Cardiac septum (tissue), 1 donor: ENCODE measurements around the gene CENPH. TPM values are rescaled to one million over a fixed set of nuclear protein-coding genes. Genes with fewer than 3 reads are reported as not detected.
"Not testable (repeated sequence)": the region's sequence is repeated elsewhere in the genome, so short reads cannot be mapped to it uniquely, and the experiment has no call there.

ENCODE experiments used
- DNase-seq: peaks from one replicate; pipeline ENCODE4 v3.0.0-alpha.2; 2020; ENCODE audit warnings: low spot score
- intact Hi-C: fragments of 100-400 bp; cut with DNase I; formaldehyde crosslinking; loops from one replicate; pipeline ENCODE4 v1.14.0; 2022
- total RNA-seq: library from RNA; stranded (reverse); fragmentation: NEBNext Ultra II Directional; extraction: Animal tissue kit (Norgen Biotek cat#: 25700); gene quantifications from one replicate; pipeline ENCODE4 v1.2.1, GENCODE V29; 2021
- donor health status: DM: no; HTN: no; CAD: no.

The CENPH gene
- total RNA-seq, 1 donor from 2014 or later, result 2.9 TPM

- DNase-seq, result no peak
- intact Hi-C loops, result no loop called here
Observed at GRCh38 chr5:69202497-69202896, 13.1 kb downstream of the CENPH start.

- intact Hi-C loops, result no loop called here
- no peak for DNase-seq
Observed at GRCh38 chr5:69206528-69207190, 17.3 kb downstream of the CENPH start.

- no peak for DNase-seq
- intact Hi-C loops, result no loop called here
Observed at GRCh38 chr5:69209602-69210001, 20.2 kb downstream of the CENPH start.

- intact Hi-C loops, result no loop called here
Observed at GRCh38 chr5:69211200-69211599, 21.8 kb downstream of the CENPH start.

GRCh38 chr5:69212022-69212421 is 22.6 kb downstream of the CENPH start:
- no peak for DNase-seq
- intact Hi-C loops, result no loop called here

More at GRCh38 chr5:69211200-69211599, 21.8 kb downstream of the CENPH start:
- DNase-seq, result no peak

GRCh38 chr5:69213513-69214215 is 24.3 kb downstream of the CENPH start:
- DNase-seq, result no peak
- intact Hi-C loops, result no loop called here

- intact Hi-C loops, result loop anchor here (1.0 kb wide), 1 partner anchor 17 kb away; the partner anchor contains the start of gene CDK7
Observed at GRCh38 chr5:69217151-69217511, 27.7 kb downstream of the CENPH start.

GRCh38 chr5:69217548-69218526 is 28.5 kb downstream of the CENPH start:
- DNase-seq, result peak; percentile 98
- intact Hi-C loops, result loop anchor here (1.0 kb wide), 1 partner anchor 16 kb away; the partner anchor contains the start of gene CDK7

More at GRCh38 chr5:69217151-69217511, 27.7 kb downstream of the CENPH start:
- DNase-seq, result no peak

GRCh38 chr5:69219939-69220338 is 30.6 kb downstream of the CENPH start:
- intact Hi-C loops, result no loop called here

GRCh38 chr5:69220371-69220770 is 31.0 kb downstream of the CENPH start:
- intact Hi-C loops, DNase-seq: not testable (repeated sequence)

More at GRCh38 chr5:69219939-69220338, 30.6 kb downstream of the CENPH start:
- no peak for DNase-seq

GRCh38 chr5:69220833-69221232 is 31.4 kb downstream of the CENPH start:
- intact Hi-C loops, DNase-seq: not testable (repeated sequence)

GRCh38 chr5:69224520-69224919 is 35.1 kb downstream of the CENPH start:
- intact Hi-C loops, result no loop called here

GRCh38 chr5:69225860-69226259 is 36.5 kb downstream of the CENPH start:
- intact Hi-C loops, result no loop called here
- DNase-seq, result no peak

More at GRCh38 chr5:69224520-69224919, 35.1 kb downstream of the CENPH start:
- DNase-seq, result no peak

- no peak for DNase-seq
- intact Hi-C loops, result loop anchor here (5.0 kb wide), 1 partner anchor 63 kb away; the partner anchor contains the start of gene CCNB1
Observed at GRCh38 chr5:69230181-69230580, 40.8 kb downstream of the CENPH start.

- no peak for DNase-seq
- intact Hi-C loops, result loop anchor here (5.0 kb wide), 1 partner anchor 64 kb away; the partner anchor contains the start of gene CCNB1
Observed at GRCh38 chr5:69231281-69231680, 41.9 kb downstream of the CENPH start.

- no peak for DNase-seq
- intact Hi-C loops, result loop anchor here (5.0 kb wide), 1 partner anchor 65 kb away; the partner anchor contains the start of gene CCNB1
Observed at GRCh38 chr5:69231851-69232250, 42.5 kb downstream of the CENPH start.

GRCh38 chr5:69234457-69235268 is 45.3 kb downstream of the CENPH start, which contains the start of gene CDK7:
Gene CDK7, plus strand, starts transcription at chr5:69234886. Its CDS starts 90 bp downstream, at chr5:69234976.
- intact Hi-C loops, result loop anchor here (1.0 to 5.0 kb wide), 3 partner anchors 17 to 140 kb away; partner anchors contain the start of genes CCNB1 and SLC30A5
- peak; percentile 98 for DNase-seq

GRCh38 chr5:69236733-69237132 is 47.4 kb downstream of the CENPH start:
- DNase-seq, intact Hi-C loops: not testable (repeated sequence)
